ENCODE measurements around the gene ZDHHC16. TPM values are rescaled to one million over a fixed set of nuclear protein-coding genes. Genes with fewer than 3 reads are reported as not detected.

Gene ZDHHC16
- total RNA-seq, 2 experiments from 2014 or later, result 6.2 to 6.5 TPM

- Mint-ChIP-seq H3K4me3 (no peak overlapping the region), H3K27me3 (no peaks in the 10 kb centered on the region), H3K36me3 (ENCODE audit: low read depth) (no peaks in the 10 kb centered on the region), H3K4me1 (ENCODE audit: low read depth) (peaks cover 13% of the 10 kb centered on the region), H3K9me3 (no peaks in the 10 kb centered on the region), H3K27ac (no peak overlapping the region)
- intact Hi-C loops (cut with DNase I, micrococcal nuclease), result loop anchor here (1.0 to 5.0 kb wide), 6 partner anchors 11 to 324 kb away; partner anchors contain the start of genes EXOSC1 (in 1 of the 2), PGAM1 (in 1 of the 2) and ZDHHC16 (in 1 of the 2)
- ATAC-seq (ENCODE audit: poor library complexity), result no peak
- Histone ChIP-seq H3K4me1 (ENCODE audit: insufficient read depth, low read length) (peaks cover 14% of the 10 kb centered on the region), H3K27ac (ENCODE audit: low read depth in 1 of 2, low read length in 2 of 2) (no peak overlapping the region), H3K27me3 (ENCODE audit: control insufficient read depth in 1 of 2, insufficient read depth in 2 of 2, low read length in 2 of 2) (no peaks in the 10 kb centered on the region), H3K4me3 (ENCODE audit: low read length) (no peak overlapping the region), H3K36me3 (ENCODE audit: insufficient read depth, low read length) (no peaks in the 10 kb centered on the region), H3K9me3 (ENCODE audit: control insufficient read depth in 1 of 2, insufficient read depth in 1 of 2, low read length in 2 of 2) (no peaks in the 10 kb centered on the region)
- TF ChIP-seq, protein P1, sequence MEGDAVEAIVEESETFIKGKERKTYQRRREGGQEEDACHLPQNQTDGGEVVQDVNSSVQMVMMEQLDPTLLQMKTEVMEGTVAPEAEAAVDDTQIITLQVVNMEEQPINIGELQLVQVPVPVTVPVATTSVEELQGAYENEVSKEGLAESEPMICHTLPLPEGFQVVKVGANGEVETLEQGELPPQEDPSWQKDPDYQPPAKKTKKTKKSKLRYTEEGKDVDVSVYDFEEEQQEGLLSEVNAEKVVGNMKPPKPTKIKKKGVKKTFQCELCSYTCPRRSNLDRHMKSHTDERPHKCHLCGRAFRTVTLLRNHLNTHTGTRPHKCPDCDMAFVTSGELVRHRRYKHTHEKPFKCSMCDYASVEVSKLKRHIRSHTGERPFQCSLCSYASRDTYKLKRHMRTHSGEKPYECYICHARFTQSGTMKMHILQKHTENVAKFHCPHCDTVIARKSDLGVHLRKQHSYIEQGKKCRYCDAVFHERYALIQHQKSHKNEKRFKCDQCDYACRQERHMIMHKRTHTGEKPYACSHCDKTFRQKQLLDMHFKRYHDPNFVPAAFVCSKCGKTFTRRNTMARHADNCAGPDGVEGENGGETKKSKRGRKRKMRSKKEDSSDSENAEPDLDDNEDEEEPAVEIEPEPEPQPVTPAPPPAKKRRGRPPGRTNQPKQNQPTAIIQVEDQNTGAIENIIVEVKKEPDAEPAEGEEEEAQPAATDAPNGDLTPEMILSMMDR (IDR thresholded peaks at IDR 0.05), result no peak
- CTCF ChIA-PET, result interaction anchor here (0.7 to 1.3 kb wide), 3 partner anchors 10 to 46 kb away, joined by 3 read pairs; no protein-coding TSS in a partner anchor
- POLR2A ChIA-PET, result no interaction called here
- DNase-seq, result no peak
Observed at GRCh38 chr10:97407952-97408248, 38.1 kb upstream of the ZDHHC16 start.

DNA sequence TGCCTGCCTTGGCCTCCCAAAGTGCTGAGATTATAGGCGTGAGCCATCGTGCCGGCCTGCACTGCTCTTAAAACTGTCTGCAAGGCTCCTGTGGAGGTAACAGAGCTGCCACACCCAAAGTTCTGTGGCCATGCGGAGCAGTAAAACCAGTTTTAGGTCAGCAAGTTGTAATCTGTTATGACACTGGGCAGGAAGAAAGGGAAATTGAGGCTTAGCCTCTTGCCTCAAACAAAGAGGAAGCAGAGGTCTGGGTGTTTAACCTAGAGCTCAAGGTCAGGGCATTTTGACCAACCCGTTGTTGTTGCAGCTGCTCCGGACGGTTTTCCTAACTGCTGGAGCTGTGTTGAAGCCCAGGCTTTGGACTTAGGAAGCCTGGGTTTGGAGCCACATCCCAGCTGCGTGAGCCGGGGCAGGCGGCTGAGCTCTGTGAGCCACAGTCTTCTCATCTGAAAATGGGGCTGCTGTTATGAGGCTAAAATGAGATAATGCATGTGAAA lies 37.4 kb upstream of the ZDHHC16 start:
- no peaks in the 10 kb centered on the region for H3K27me3 Mint-ChIP-seq
- H3K4me1 Mint-ChIP-seq (ENCODE audit: low read depth), result peaks cover 18% of the 10 kb centered on the region
- no peaks in the 10 kb centered on the region for H3K27me3 ChIP-seq (ENCODE audit: control insufficient read depth in 1 of 2, insufficient read depth in 2 of 2, low read length in 2 of 2)
- H3K27ac Mint-ChIP-seq, result no peak overlapping the region
- ChIA-PET POLR2A (no interaction called here), CTCF (interaction anchor here (1.0 to 1.3 kb wide), 2 partner anchors 10 to 45 kb away, joined by 3 read pairs; no protein-coding TSS in a partner anchor)
- ATAC-seq (ENCODE audit: poor library complexity), result no peak
- TF ChIP-seq, protein P1 (IDR thresholded peaks at IDR 0.05), result no peak
- H3K4me3 ChIP-seq (ENCODE audit: low read length), result no peak overlapping the region
- no peak overlapping the region for H3K27ac ChIP-seq (ENCODE audit: low read depth in 1 of 2, low read length in 2 of 2)
- H3K36me3 Mint-ChIP-seq (ENCODE audit: low read depth), result no peaks in the 10 kb centered on the region
- H3K9me3 ChIP-seq (ENCODE audit: control insufficient read depth in 1 of 2, insufficient read depth in 1 of 2, low read length in 2 of 2), result no peaks in the 10 kb centered on the region
- peaks cover 20% of the 10 kb centered on the region for H3K4me1 ChIP-seq (ENCODE audit: insufficient read depth, low read length)
- H3K4me3 Mint-ChIP-seq, result no peak overlapping the region
- no peaks in the 10 kb centered on the region for H3K36me3 ChIP-seq (ENCODE audit: insufficient read depth, low read length)
- intact Hi-C loops (cut with DNase I, micrococcal nuclease), result loop anchor here in 1 of 2 experiments (5.0 kb wide), 1 partner anchor 324 kb away; no protein-coding TSS in a partner anchor
- no peaks in the 10 kb centered on the region for H3K9me3 Mint-ChIP-seq
- no peak for DNase-seq

GRCh38 chr10:97411406-97411805 lies 34.6 kb upstream of the ZDHHC16 start:
- DNase-seq, result no peak
- ChIA-PET CTCF (interaction anchor here (0.8 to 1.1 kb wide), 2 partner anchors 14 to 143 kb away, joined by 3 read pairs; no protein-coding TSS in a partner anchor), POLR2A (interaction anchor here (1.5 kb wide), 1 partner anchor 10 kb away, joined by 8 read pairs; the partner anchor contains the start of gene RRP12)
- intact Hi-C loops (cut with DNase I, micrococcal nuclease), result no loop called here
- Mint-ChIP-seq H3K27ac (no peak overlapping the region), H3K9me3 (no peaks in the 10 kb centered on the region), H3K36me3 (ENCODE audit: low read depth) (no peaks in the 10 kb centered on the region), H3K27me3 (no peaks in the 10 kb centered on the region), H3K4me3 (no peak overlapping the region), H3K4me1 (ENCODE audit: low read depth) (peaks cover 34% of the 10 kb centered on the region)
- TF ChIP-seq, protein P1 (IDR thresholded peaks at IDR 0.05), result no peak
- no peak overlapping the region for H3K4me3 ChIP-seq (ENCODE audit: low read length)
- no peaks in the 10 kb centered on the region for H3K9me3 ChIP-seq (ENCODE audit: control insufficient read depth in 1 of 2, insufficient read depth in 1 of 2, low read length in 2 of 2)
- no peak for ATAC-seq (ENCODE audit: poor library complexity)
- peaks cover 41% of the 10 kb centered on the region for H3K4me1 ChIP-seq (ENCODE audit: insufficient read depth, low read length)
- no peak overlapping the region for H3K27ac ChIP-seq (ENCODE audit: low read depth in 1 of 2, low read length in 2 of 2)
- H3K27me3 ChIP-seq (ENCODE audit: control insufficient read depth in 1 of 2, insufficient read depth in 2 of 2, low read length in 2 of 2), result no peaks in the 10 kb centered on the region
- no peaks in the 10 kb centered on the region for H3K36me3 ChIP-seq (ENCODE audit: insufficient read depth, low read length)

Measured in CD4-positive, alpha-beta T cell (primary cell).